Esophagus (tissue), 2 donors: Measurements from ENCODE around the gene BNC1. TPM values are rescaled to one million over a fixed set of nuclear protein-coding genes. Genes with fewer than 3 reads are reported as not detected.

ENCODE experiments used
- H3K27ac ChIP-seq, 2 donors: one replicate each; pipeline ENCODE4 v1.5.1; 2013; ENCODE audit warnings: low read depth in 2 of 2, mild to moderate bottlenecking in 2 of 2, inconsistent platforms in 1 of 2, low read length in 1 of 2, moderate library complexity in 1 of 2
- H3K27me3 ChIP-seq, 2 donors: one replicate each; pipeline ENCODE4 v1.6.1; 2013; ENCODE audit warnings: low read length in 2 of 2, control low read depth in 1 of 2, mild to moderate bottlenecking in 1 of 2; ENCODE audit not compliant: insufficient read depth in 2 of 2, control insufficient read depth in 1 of 2
- H3K36me3 ChIP-seq, 2 donors: one replicate each; pipeline ENCODE4 v1.6.1; 2013; ENCODE audit warnings: low read length in 1 of 2; ENCODE audit not compliant: control insufficient read depth in 2 of 2, insufficient read depth in 2 of 2
- H3K4me1 ChIP-seq, 2 donors: one replicate each; pipeline ENCODE4 v1.6.1; 2013; ENCODE audit warnings: low read length in 1 of 2; ENCODE audit not compliant: control insufficient read depth in 2 of 2, insufficient read depth in 2 of 2
- H3K4me3 ChIP-seq, 2 donors: one replicate each; pipeline ENCODE4 v1.5.1; 2013; ENCODE audit warnings: low read length in 2 of 2, mild to moderate bottlenecking in 2 of 2, low read depth in 1 of 2, moderate library complexity in 1 of 2
- H3K9me3 ChIP-seq, 2 donors: one replicate each; pipeline ENCODE4 v1.6.1; 2013; ENCODE audit warnings: mild to moderate bottlenecking in 2 of 2, low read depth in 1 of 2, low read length in 1 of 2, moderate library complexity in 1 of 2; ENCODE audit not compliant: control insufficient read depth in 2 of 2, insufficient read depth in 1 of 2
- WGBS, 2 donors: extraction: QIAGEN DNeasy Blood & Tissue Kit; methylation state at CpG; one replicate each; pipeline ENCODE4 v1.1.7; 2013; 5-methylcytosine and 5-hydroxymethylcytosine counted together
- polyA plus RNA-seq, 2 donors: library from polyadenylated mRNA; stranded (reverse); fragments of 200-250 nt; gene quantifications; one replicate each; pipeline ENCODE4 v1.2.3, GENCODE V29; 2013
- donor health status: healthy with polysubstance abuse.
- donor health status: Bipolar disorder and iron deficiency.

Gene BNC1
- polyA plus RNA-seq, 2 donors: 7.1 to 7.6 TPM

GRCh38 chr15:83285284-83285978 lies 967 bp upstream of the BNC1 start:
- 42 to 44% methylated on average over 18 to 19 of the region's 19 CpGs for WGBS, 2 donors
- peak overlapping the region in 1 of 2 donors; percentile 49 for H3K4me3 ChIP-seq
- no peaks in the 10 kb centered on the region for H3K36me3 ChIP-seq
- no peaks in the 10 kb centered on the region for H3K27me3 ChIP-seq
- peaks cover 0 to 3% of the 10 kb centered on the region in 2 donors for H3K9me3 ChIP-seq
- H3K4me1 ChIP-seq: peaks cover 3 to 12% of the 10 kb centered on the region in 2 donors
- peak overlapping the region; percentile 45 to 50 for H3K27ac ChIP-seq

GRCh38 chr15:83283813-83284558 lies 478 bp downstream of the BNC1 start:
- Histone ChIP-seq H3K27me3 (no peaks in the 10 kb centered on the region), H3K4me3 (peak overlapping the region; percentile 51 to 72), H3K9me3 (peaks cover 0 to 3% of the 10 kb centered on the region in 2 donors), H3K27ac (peak overlapping the region; percentile 73 to 75), H3K4me1 (peaks cover 3 to 12% of the 10 kb centered on the region in 2 donors), H3K36me3 (no peaks in the 10 kb centered on the region)
- WGBS, 2 donors: 4 to 5% methylated on average over 53 to 80 of the region's 80 CpGs

GRCh38 chr15:83283138-83283812 lies 1.2 kb downstream of the BNC1 start:
- peak overlapping the region; percentile 40 to 75 for H3K27ac ChIP-seq
- peaks cover 0 to 3% of the 10 kb centered on the region in 2 donors for H3K9me3 ChIP-seq
- peaks cover 3 to 8% of the 10 kb centered on the region in 2 donors for H3K4me1 ChIP-seq
- 2% methylated on average over 64 to 70 of the region's 70 CpGs for WGBS, 2 donors
- no peaks in the 10 kb centered on the region for H3K27me3 ChIP-seq
- H3K36me3 ChIP-seq: no peaks in the 10 kb centered on the region
- H3K4me3 ChIP-seq: peak overlapping the region; percentile 51 to 72

DNA sequence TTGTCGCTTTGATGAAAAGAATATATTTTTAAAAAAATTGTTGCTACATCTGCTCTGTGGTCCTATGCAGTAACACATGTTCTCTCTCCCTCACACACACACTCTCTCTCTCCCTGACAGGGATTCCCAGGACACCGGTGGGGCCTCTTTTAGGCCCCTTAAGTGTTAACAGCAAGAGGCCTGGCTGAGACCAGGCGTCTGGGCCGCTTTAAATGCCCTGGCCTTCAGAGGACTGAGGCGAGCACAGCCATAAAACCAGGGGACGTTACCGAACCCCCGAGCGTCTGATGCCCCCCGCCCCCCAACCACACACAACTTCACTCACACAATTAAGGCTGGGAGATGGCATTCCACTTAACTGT lies 1.7 kb downstream of the BNC1 start:
- H3K4me3 ChIP-seq: peak overlapping the region; percentile 51 to 72
- peak overlapping the region; percentile 40 to 75 for H3K27ac ChIP-seq
- 20 to 23% methylated on average over 10 of the region's 10 CpGs for WGBS, 2 donors
- no peaks in the 10 kb centered on the region for H3K36me3 ChIP-seq
- H3K4me1 ChIP-seq: peaks cover 3 to 7% of the 10 kb centered on the region in 2 donors
- H3K9me3 ChIP-seq: peaks cover 0 to 3% of the 10 kb centered on the region in 2 donors
- H3K27me3 ChIP-seq: no peaks in the 10 kb centered on the region

DNA sequence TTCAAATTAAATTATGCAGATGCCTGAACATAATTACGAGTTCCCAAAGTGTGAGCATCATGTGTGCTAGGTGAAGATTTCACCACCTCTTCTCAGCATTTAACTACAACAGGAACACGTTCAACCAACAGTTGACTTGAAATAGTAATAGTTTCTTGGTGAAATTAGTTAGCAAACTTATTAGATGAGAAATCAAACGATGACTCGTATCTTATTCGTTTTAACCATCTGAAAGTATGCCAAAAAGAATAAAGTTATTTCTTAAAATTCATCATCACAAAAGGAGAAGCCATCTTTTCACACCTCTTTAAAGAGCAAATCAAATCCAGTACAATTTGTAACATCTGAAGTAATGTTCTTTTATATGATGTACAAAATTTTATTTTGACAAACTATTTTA lies 2.3 kb downstream of the BNC1 start:
- no peak overlapping the region for H3K27ac ChIP-seq
- H3K4me3 ChIP-seq: peak overlapping the region in 1 of 2 donors; percentile 72
- H3K9me3 ChIP-seq: peaks cover 0 to 3% of the 10 kb centered on the region in 2 donors
- peaks cover 3 to 7% of the 10 kb centered on the region in 2 donors for H3K4me1 ChIP-seq
- 64 to 70% methylated on average over 5 of the region's 5 CpGs for WGBS, 2 donors
- no peaks in the 10 kb centered on the region for H3K27me3 ChIP-seq
- H3K36me3 ChIP-seq: no peaks in the 10 kb centered on the region

DNA sequence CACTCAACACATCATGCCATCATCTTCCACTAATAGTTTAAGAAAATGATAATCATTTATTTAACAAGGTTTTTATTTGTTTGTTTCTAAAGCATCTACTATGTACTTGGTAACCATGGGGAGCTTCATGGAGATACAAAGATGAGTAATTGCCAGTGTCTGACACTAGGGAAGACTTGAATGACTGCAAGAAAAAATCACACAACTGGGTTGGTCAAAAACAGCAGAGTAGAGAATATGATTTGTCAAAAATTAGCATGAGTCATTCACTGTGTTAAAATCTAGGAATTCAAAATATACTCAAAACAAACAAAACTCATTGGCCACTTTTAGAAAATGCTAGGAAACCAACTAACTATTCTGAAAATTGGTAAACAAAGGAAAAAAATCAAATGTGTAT lies 6.3 kb downstream of the BNC1 start:
- Histone ChIP-seq H3K27ac (no peak overlapping the region), H3K4me3 (no peak overlapping the region), H3K27me3 (no peaks in the 10 kb centered on the region), H3K36me3 (no peaks in the 10 kb centered on the region), H3K9me3 (no peaks in the 10 kb centered on the region), H3K4me1 (no peaks in the 10 kb centered on the region)

- no peaks in the 10 kb centered on the region for H3K9me3 ChIP-seq
- H3K4me1 ChIP-seq: no peaks in the 10 kb centered on the region
- H3K36me3 ChIP-seq: no peaks in the 10 kb centered on the region
- H3K27me3 ChIP-seq: no peaks in the 10 kb centered on the region
- H3K27ac ChIP-seq: no peak overlapping the region
- 66 to 74% methylated on average over 5 of the region's 5 CpGs for WGBS, 2 donors
- no peak overlapping the region for H3K4me3 ChIP-seq
These were observed 7.8 kb downstream of the BNC1 start for GRCh38 chr15:83276661-83277060.

GRCh38 chr15:83275412-83275811 lies 9.1 kb downstream of the BNC1 start:
- H3K4me1 ChIP-seq: no peaks in the 10 kb centered on the region
- H3K27me3 ChIP-seq: no peaks in the 10 kb centered on the region
- no peak overlapping the region for H3K27ac ChIP-seq
- no peaks in the 10 kb centered on the region for H3K9me3 ChIP-seq
- 95 to 96% methylated on average over 3 of the region's 3 CpGs for WGBS, 2 donors
- H3K36me3 ChIP-seq: no peaks in the 10 kb centered on the region
- no peak overlapping the region for H3K4me3 ChIP-seq

DNA sequence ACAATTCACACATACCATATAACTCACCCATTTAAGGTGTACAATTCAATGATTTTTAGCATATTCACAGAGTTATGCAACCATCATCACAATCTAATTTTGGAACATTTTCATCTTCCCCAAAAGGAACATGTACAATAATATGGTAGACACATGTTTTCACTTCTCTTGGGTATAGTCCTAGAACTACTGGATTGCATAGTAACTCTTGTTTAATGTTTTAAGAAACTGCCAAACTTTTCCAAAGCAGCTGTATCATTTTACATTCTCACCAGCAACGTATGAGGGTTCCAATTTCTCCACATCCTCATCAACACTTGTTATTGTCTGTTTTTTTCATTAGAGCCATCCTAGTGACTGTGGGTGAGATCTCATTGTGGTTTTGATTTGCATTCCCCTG lies 14.3 kb downstream of the BNC1 start:
- H3K4me1 ChIP-seq: no peaks in the 10 kb centered on the region
- H3K9me3 ChIP-seq: no peaks in the 10 kb centered on the region
- H3K4me3 ChIP-seq: no peak overlapping the region
- 38 to 40% methylated on average over 1 of the region's 1 CpG for WGBS, 2 donors
- no peak overlapping the region for H3K27ac ChIP-seq
- H3K27me3 ChIP-seq: no peaks in the 10 kb centered on the region
- H3K36me3 ChIP-seq: no peaks in the 10 kb centered on the region
